ENCODE measurements around the gene MAS1L.

The MAS1L gene

GRCh38 chr6:29483735-29484134 is 4.0 kb downstream of the MAS1L start:
- TF ChIP-seq GATA2 (IDR thresholded peaks at IDR 0.05; ENCODE audit: low read depth, low read length) (no peak), GATA3 (IDR thresholded peaks at IDR 0.05; ENCODE audit: low read depth, low read length) (no peak)

GRCh38 chr6:29483186-29483585 is 4.6 kb downstream of the MAS1L start:
- TF ChIP-seq GATA2 (IDR thresholded peaks at IDR 0.05; ENCODE audit: low read depth, low read length) (no peak), GATA3 (IDR thresholded peaks at IDR 0.05; ENCODE audit: low read depth, low read length) (no peak)

GRCh38 chr6:29479560-29479959 is 8.2 kb downstream of the MAS1L start:
- TF ChIP-seq GATA2 (IDR thresholded peaks at IDR 0.05; ENCODE audit: low read depth, low read length) (no peak), GATA3 (IDR thresholded peaks at IDR 0.05; ENCODE audit: low read depth, low read length) (no peak)

DNA sequence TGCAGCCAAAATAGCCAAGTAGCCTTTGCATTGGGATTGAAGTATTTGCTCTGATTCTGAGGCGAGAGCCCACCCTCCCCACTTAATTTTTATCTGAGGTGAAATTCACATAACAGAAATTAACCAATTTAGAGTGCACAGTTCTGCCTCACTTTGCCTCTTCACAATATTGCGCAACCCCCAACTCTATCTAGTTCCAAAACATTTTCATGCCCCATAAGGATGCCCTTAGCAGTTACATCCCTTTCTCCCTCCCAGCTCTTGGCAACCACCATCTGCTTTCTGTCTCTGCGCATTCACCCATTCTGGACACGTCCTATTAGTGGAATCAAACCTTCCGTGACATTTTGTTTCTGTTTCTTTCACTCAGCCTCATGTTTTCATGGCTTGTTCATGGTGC is 9.0 kb downstream of the MAS1L start:
- no peak for TF ChIP-seq GATA2 (IDR thresholded peaks at IDR 0.05; ENCODE audit: low read depth, low read length)
- TF ChIP-seq GATA3 (IDR thresholded peaks at IDR 0.05; ENCODE audit: low read depth, low read length): no peak

DNA sequence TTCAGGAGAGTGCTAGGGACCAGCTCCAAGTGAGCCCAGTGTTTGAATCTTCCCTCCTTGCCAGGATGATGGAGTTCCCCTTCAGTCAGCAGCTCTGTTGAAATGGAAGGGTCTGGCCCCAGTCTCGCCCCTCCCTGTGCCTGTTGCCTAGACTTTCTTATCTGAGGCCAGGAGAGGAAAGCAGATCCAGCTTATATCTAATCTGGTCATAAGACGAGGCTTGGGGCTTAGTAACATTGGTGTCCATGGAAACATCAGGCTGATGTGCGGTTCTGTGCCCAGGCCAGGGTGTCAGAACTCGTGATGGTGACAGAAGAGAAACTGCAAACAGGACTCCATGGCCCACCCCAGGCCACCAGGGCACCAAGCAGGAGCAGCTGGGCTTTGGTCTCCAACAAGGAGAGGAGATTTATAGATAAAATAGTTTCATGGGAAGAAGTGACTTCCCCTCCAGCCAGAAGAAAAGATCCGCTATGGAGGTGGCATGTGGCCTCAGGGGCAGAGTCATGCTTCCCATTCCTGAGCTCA is 9.8 kb downstream of the MAS1L start:
- TF ChIP-seq GATA3 (IDR thresholded peaks at IDR 0.05; ENCODE audit: low read depth, low read length): no peak
- TF ChIP-seq GATA2 (IDR thresholded peaks at IDR 0.05; ENCODE audit: low read depth, low read length): no peak

GRCh38 chr6:29474996-29475395 is 12.8 kb downstream of the MAS1L start:
- TF ChIP-seq GATA3 (IDR thresholded peaks at IDR 0.05; ENCODE audit: low read depth, low read length) (no peak), GATA2 (IDR thresholded peaks at IDR 0.05; ENCODE audit: low read depth, low read length) (no peak)

GRCh38 chr6:29466241-29466640 is 21.5 kb downstream of the MAS1L start:
- no peak for TF ChIP-seq GATA3 (IDR thresholded peaks at IDR 0.05; ENCODE audit: low read depth, low read length)
- TF ChIP-seq GATA2 (IDR thresholded peaks at IDR 0.05; ENCODE audit: low read depth, low read length): no peak

- TF ChIP-seq GATA3 (IDR thresholded peaks at IDR 0.05; ENCODE audit: low read depth, low read length) (no peak), GATA2 (IDR thresholded peaks at IDR 0.05; ENCODE audit: low read depth, low read length) (no peak)
These were observed 22.0 kb downstream of the MAS1L start for GRCh38 chr6:29465801-29466200.

- TF ChIP-seq GATA3 (IDR thresholded peaks at IDR 0.05; ENCODE audit: low read depth, low read length): no peak
- no peak for TF ChIP-seq GATA2 (IDR thresholded peaks at IDR 0.05; ENCODE audit: low read depth, low read length)
These were observed 22.5 kb downstream of the MAS1L start for GRCh38 chr6:29465279-29465678.

DNA sequence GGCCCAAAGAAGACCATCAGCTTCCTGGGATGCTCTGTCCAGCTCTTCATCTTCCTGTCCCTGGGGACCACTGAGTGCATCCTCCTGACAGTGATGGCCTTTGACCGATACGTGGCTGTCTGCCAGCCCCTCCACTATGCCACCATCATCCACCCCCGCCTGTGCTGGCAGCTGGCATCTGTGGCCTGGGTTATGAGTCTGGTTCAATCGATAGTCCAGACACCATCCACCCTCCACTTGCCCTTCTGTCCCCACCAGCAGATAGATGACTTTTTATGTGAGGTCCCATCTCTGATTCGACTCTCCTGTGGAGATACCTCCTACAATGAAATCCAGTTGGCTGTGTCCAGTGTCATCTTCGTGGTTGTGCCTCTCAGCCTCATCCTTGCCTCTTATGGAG is 25.7 kb downstream of the MAS1L start:
- TF ChIP-seq GATA3 (IDR thresholded peaks at IDR 0.05; ENCODE audit: low read depth, low read length) (no peak), GATA2 (IDR thresholded peaks at IDR 0.05; ENCODE audit: low read depth, low read length) (no peak)

- TF ChIP-seq GATA3 (IDR thresholded peaks at IDR 0.05; ENCODE audit: low read depth, low read length) (no peak), GATA2 (IDR thresholded peaks at IDR 0.05; ENCODE audit: low read depth, low read length) (no peak)
These were observed 26.5 kb downstream of the MAS1L start for GRCh38 chr6:29461021-29461814.

- no peak for TF ChIP-seq GATA3 (IDR thresholded peaks at IDR 0.05; ENCODE audit: low read depth, low read length)
- no peak for TF ChIP-seq GATA2 (IDR thresholded peaks at IDR 0.05; ENCODE audit: low read depth, low read length)
These were observed 30.8 kb downstream of the MAS1L start, which contains the start of the genes OR11A1 and OR2H1 for GRCh38 chr6:29456971-29457370. TSS of gene OR11A1 (minus strand) at chr6:29457071. CDS start at chr6:29427641, 29,430 bp downstream. TSS of gene OR2H1 (plus strand) at chr6:29457155. CDS start at chr6:29461770, 4,615 bp downstream.

- TF ChIP-seq GATA3 (IDR thresholded peaks at IDR 0.05; ENCODE audit: low read depth, low read length) (no peak), GATA2 (IDR thresholded peaks at IDR 0.05; ENCODE audit: low read depth, low read length) (no peak)
These were observed 36.1 kb downstream of the MAS1L start for GRCh38 chr6:29451471-29452193.

GRCh38 chr6:29447670-29448069 is 40.1 kb downstream of the MAS1L start:
- TF ChIP-seq GATA3 (IDR thresholded peaks at IDR 0.05; ENCODE audit: low read depth, low read length) (no peak), GATA2 (IDR thresholded peaks at IDR 0.05; ENCODE audit: low read depth, low read length) (no peak)
